Sciatic nerve (tissue), 2 donors: ENCODE data around the gene SLC51B. TPM values are rescaled to one million over a fixed set of nuclear protein-coding genes. Genes with fewer than 3 reads are reported as not detected.
A peak's percentile ranks its signal among the peaks of the same experiment; 100 is the strongest.
"Not testable (repeated sequence)": the region's sequence is repeated elsewhere in the genome, so short reads cannot be mapped to it uniquely, and the experiment has no call there.

Experiments used
- ATAC-seq: fragments of 200-7000 bp; cut with Tn5 transposase; one replicate; pipeline ENCODE4 v1.9.1; 2020; ENCODE audit warnings: mild to moderate bottlenecking, moderate library complexity
- DNase-seq: peaks from one replicate; pipeline ENCODE4 v3.0.0-alpha.2; 2020; ENCODE audit warnings: low spot score
- intact Hi-C: fragments of 100-400 bp; cut with DNase I; formaldehyde crosslinking; loops from one replicate; pipeline ENCODE4 v1.14.2; 2022
- total RNA-seq: library from RNA; stranded (reverse); fragmentation: NEBNext Ultra II Directional; extraction: Animal tissue kit (Norgen Biotek cat#: 25700); gene quantifications from one replicate; pipeline ENCODE4 v1.2.1, GENCODE V29; 2021
- donor health status: DM: no; HTN: no; CAD: no.
- donor health status: DM: no; HTN: no; CAD: no.

SLC51B gene
- total RNA-seq, 1 donor from 2014 or later: 0.53 TPM

DNA sequence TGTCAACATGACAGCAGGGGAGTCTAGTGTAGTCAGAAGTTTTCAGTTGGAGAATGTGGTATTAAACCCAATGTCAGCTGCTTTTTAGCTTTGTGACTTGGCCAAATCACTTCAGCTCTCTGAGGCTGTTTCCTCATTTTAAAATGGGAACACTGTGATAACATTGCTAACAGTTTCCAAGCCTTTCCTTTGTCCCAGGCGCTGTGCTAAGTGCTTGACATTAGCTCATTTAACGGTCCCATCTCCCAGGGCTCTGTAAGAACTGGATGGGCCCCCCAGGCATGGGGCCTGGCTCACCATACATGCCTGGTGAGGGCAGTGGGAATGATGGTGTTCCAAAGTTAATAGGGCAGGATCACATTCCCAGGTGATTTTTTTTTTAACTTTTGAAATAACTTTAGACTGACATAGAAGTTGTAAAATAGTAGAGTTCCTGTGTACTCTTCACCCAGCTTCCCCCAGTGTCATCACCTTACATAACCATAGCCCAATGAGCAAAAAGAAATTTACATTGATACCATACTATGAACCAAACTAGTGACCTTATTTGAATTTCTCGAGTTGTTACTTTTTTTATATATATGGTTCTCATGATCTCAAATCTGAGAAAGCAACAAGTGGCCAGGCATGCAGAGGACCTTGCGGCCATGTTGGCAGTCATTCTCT lies 14.9 kb downstream of the SLC51B start:
- no peak for ATAC-seq
- no peak for DNase-seq
- intact Hi-C loops: no loop called here

DNA sequence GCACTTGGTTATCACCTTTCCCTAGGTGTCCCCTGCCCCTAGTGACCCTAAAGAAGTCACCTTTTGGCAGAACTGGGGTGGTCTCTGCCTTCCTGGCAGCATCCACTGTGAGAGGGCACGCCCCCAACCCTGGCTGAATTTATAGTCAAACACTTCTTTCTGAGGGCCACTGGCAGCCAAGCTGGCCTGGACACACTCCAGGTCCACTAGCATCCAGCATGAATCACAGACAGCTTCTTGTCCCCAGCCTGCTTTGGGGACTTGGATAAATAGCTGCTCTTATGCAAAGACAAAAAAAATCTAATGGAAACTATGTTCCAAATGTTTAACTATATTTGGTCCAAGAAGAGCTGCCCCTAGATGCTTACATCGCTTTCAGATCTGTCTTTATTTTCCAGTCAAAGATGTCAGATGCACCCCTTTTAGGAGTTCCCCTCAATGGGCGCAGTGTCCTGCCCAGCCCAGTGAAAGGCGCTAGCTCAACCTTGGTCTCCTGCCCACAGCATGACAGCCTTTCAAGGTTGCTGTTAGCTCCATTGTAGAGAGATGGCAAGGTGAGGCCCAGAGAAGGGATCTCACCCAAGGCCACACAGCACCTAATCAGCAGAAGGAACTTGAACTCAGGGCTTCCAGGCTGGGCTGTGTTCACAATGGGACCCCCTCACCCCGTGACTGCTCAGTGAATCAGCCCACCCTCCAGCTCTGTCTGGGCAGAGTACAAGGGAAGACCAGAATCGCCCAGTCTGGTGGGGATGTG lies 15.6 kb downstream of the SLC51B start:
- intact Hi-C loops: no loop called here
- DNase-seq (no peak), ATAC-seq (peak; percentile 3)

DNA sequence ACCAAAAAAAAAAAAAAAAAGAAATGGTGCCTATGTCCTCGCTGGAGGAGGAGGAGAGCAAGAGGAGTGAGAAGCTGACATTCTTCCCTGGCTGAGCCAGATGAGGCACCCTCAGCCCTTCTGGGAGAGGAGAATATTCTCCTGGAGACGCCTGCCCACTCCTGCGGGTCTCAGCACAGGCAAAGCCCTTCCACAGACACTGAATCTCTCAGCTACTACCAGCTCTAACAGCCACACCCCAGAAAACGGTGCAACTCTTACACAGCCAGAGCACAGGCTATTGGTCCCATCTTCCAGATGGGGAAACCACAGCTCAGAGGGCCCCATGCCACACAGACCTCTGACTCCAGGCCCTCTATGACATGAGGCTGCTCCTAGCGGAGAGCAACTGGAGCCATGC lies 16.9 kb downstream of the SLC51B start:
- intact Hi-C loops: no loop called here
- ATAC-seq (no peak), DNase-seq (no peak)

DNA sequence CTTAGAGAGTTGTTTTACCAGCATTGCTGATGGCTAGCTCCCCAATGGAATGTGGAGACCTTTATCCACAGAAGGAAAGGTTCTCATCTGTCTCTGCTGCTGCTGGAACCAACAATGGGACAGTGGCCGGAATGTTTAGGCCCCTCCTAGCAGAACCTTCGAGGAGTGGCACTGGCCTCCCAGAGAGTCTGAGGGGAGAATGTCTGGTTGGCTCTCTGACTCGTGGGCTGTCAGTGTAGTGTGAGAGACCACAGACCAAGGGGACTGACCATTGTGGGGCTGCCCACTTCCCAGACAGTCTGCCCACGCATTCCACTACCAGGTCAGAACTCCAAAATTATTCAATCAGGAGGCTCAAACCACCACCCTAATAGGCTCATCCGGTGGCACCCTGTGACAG lies 17.5 kb downstream of the SLC51B start:
- DNase-seq (no peak), ATAC-seq (no peak)
- intact Hi-C loops: no loop called here

DNA sequence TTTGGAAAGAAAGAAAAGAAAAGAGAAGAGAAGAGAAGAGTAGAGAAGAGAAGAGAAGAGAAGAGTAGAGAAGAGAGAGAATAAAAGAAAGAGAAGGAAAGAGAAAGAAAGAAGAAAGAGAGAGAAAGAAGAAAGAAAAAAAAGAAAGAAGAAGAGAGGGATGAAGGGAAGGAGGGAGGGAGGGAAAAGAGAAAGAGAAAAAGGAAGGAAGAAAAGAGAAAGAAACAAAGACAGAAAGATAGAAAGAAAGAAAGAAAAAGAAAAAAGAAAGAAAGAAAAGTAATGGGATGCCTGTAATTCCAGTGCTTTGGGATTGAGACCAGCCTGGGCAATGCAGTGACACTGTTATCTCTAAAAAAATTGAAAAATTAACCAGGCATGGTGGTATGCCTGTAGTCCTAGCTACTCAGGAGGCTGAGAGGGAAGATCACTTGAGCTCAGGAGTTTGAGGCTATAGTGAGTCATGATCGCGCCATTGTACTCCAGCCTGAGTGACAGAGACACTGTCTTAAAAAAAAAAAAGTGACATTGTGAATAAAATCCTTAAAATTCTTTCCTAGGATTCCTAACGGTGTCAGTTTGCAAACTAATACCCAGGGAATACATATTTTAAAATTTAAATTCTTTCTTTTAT lies 20.9 kb downstream of the SLC51B start:
- DNase-seq (no peak), ATAC-seq (no peak)
- intact Hi-C loops: no loop called here

DNA sequence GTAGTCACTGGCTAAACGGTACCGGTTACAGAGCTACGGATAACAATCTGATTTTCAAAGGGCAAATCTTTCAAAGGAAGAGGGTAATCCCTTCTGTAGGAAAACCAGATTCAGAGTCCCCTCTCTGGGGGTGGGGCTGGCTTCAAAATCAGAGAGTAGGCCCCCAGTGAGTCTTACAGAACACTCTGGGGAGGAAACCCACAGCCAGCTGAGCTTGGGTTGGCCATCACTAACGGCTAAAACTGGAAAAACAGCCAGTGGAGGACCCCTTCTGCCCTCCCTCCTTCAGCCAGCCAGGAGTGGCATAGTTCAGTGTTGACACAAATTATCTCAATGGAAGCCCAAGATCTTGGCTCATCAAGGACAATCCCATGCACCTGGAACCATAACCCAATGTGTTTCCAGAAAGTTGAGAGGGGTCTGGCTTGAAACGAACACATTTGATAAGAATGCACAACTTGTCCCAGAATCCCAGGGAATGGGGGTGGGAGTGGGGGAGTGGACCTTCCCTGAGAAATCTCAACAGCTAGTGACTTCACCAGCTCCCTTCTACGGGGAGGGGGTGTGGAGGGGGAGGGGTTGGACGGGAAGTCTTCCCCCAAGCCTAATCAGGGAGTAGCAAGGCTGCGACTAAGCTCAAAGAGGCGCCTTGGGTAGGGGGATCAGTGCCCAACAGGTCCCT lies 21.6 kb downstream of the SLC51B start:
- intact Hi-C loops: no loop called here
- DNase-seq (no peak), ATAC-seq (peak; percentile 40)

DNA sequence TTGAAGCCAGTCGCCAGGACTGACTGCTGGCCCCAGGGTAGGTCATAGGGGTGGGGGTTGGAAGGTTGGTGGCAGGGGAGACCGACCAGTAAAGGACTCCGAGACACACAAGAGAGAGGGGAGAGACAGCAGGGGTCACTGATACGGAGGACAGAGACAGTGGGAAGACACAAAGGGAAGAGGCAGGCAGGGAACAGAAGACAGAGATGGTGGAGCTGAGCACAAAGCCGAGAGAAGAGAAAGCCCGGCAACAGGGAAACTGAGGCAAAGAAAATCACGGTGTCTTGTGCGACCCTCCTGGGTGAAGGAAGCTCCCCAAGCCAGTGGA lies 22.1 kb downstream of the SLC51B start:
- intact Hi-C loops: no loop called here
- ATAC-seq (no peak), DNase-seq (no peak)

DNA sequence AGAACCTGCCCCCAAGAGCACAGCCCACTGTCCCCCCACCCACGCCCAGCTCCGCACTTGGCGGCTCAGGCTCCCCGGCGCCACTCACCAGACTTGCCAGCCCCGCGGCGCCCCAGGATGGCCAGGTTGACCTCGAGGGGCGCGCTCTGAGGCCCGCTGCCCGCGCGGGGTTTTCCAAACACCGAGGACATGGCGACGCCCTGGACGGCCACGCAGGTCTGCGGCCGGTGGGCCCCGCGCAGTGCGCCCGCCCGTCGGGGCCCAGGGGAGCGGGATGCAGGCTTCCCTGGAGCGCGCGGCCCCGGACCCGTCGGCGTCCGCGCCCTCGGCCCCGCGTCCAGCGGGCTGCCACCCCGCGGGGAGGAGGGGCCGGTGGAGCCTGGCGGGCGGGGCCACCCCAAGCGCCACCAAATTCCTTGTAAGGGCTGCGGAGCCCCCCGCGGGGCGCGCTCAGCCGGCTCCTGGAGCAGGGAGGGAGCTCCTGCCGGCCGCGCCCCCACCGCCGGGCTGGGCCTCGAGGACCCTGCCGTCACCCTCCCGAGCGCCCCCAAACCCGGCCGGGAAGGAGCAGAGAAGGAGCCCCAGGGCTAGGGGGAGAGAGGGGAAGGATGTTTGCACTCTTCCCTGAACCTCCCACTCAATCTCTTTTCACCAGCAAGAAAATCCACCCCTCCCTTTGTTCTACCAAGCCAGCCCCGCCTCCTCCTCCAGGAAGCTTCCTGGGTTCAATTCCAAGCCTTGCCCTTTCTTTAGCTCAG lies 22.6 kb downstream of the SLC51B start, which contains the start of gene RASL12:
Gene RASL12, minus strand, starts transcription at position 347 of the 758 bp plus-strand sequence. Its CDS starts 156 bp downstream, at position 191.
- DNase-seq: no peak
- ATAC-seq: peak; percentile 14
- intact Hi-C loops: no loop called here

DNA sequence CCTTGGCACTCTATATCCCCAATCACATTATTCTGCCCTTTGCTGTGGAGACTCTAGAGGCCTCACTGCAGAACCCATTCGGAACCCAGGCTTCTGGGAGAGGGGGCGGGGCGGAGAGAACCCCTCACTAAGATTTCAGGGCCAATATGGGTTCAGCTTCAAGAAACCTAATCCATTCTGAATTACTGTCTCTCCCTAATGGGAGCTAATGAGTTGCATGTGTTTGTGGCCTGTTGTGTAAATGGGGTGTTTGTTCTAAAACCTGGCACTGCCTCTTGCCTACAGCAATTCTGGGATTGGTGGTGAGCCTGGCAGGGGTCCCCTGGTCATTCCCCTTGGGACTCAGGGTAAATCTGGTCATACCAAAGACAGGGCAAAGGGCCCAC lies 23.2 kb downstream of the SLC51B start:
- DNase-seq (no peak), ATAC-seq (peak; percentile 65)
- intact Hi-C loops: no loop called here

DNA sequence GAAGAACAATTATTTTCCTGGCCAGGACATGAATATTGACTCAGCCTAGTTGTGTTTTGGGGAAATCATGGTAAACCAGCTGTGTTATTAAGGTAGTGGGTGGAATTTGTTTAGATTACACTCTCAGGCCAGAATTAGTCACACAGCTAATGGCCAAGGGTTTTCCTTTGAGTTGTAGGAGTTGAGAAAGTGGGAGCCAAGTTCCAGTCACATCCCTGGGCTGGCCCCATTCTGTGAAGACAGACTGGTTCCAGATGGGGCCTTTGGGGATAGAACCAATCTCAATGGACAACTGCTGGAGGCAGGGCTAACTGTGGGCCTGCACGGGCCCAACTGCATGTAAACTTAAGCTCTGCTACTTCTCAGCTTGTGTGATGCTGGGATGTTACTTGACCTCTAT lies 24.0 kb downstream of the SLC51B start:
- DNase-seq (no peak), ATAC-seq (peak; percentile 8)
- intact Hi-C loops: no loop called here

DNA sequence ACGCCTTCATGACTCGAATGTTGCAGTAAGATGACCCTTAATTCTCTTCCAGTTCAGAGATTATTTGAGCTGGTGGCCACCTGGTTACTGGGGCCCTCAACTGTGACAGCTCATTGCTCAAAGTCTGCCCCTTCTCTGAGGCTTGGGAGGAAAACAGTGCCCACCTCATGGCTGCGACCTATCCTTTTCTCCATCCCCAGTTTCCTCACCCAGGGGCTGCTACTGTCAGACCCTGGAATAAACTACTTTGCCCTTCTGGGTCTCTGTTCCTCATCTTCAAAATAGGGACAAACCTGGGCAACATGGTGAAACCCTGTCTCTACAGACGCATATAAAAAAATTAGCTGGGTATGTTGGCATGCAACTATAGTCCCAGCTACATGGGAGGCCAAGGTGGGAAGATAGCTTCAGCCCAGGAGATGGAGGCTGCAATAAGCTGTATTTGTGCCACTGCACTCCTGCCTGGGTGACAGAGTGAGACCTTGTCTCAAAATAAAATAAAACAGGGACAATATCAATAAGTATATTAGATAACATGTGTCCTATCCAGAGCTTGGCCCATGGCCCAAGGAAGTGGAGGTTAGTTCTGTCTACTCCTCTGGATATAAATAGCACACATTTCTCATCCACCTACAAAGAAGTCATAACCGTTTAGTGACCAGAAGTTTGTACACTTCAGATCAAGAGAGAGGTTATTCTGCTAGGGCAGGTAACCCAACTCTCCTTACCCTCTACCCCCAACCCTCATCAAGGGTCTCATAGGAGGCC lies 24.8 kb downstream of the SLC51B start:
- ATAC-seq (no peak), DNase-seq (no peak)
- intact Hi-C loops: no loop called here

DNA sequence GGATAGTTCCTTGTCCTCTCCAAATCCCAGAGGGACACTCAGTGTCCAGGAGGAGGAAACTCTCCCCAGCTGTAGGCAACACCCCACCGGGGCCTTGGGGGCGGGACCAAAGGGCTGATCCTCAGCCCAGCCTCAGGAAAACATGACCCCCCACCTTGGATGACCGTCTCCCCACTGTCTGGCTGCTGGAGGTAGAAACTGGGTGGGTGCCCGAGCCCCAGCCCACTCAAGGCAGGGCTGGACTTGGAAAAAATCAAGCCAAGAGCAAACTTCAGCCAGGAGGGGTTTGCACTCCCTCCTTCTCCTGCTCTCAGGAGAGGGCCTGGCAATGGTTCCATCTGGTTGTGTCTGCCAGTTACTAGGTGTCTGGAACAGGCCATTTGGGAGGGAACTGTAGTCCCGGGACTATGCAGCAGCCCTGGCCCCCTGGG lies 26.2 kb downstream of the SLC51B start:
- intact Hi-C loops: no loop called here
- peak; percentile 41 for ATAC-seq
- DNase-seq: no peak

DNA sequence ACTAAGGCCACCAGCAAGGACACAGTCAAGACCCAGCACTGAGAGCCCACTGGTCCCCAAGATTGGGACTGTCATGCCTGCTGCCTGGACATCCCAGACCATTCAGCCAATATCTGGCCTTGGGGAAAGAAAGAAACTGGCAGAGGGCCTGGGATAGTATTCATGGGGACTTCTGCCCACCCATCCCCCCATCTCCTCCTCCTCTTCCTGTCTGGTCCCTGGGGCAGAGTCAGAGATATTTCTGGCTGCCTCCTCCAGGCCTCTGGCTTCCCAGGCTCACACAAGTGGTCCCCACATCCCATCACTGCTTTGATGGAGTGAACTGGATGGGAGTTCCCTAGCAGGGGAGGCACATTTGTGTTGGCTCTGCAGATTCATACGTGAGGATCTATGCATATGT lies 26.8 kb downstream of the SLC51B start:
- intact Hi-C loops: no loop called here
- DNase-seq (no peak), ATAC-seq (peak; percentile 31)

DNA sequence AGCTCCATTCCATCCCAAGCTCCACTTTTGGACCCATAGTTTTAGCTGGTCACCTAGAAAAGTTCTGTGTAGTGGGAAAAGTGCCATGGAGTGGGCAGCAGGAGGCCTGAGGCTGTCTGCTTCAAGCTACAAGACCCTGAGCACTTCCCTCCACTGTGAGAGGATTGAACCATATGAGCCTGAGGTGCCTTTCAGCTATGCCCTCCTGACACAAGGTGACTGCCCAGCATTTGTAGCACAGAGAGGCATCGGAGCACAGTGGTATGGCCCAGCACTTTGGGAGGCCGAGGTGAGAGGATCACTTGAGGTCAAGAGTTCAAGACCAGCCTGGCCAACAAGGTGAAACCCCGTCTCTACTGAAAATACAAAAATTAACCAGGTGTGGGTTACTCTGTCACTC lies 27.4 kb downstream of the SLC51B start:
- no peak for DNase-seq
- intact Hi-C loops: no loop called here
- no peak for ATAC-seq

DNA sequence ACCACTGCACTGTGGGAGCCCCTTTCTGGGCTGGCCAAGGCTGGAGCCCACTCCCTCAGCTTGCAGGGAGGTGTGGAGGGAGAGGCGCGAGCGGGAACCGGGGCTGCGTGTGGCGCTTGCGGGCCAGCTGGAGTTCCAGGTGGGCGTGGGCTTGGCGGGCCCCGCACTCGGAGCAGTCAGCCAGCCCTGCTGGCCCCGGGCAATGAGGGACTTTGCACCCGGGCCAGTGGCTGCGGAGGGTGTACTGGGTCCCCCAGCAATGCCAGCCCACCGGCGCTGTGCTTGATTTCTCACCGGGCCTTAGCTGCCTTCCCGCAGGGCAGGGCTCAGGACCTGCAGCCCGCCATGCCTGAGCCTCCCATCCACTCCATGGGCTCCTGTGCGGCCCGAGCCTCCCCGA lies 29.8 kb downstream of the SLC51B start:
- ATAC-seq, DNase-seq, intact Hi-C loops: not testable (repeated sequence)

DNA sequence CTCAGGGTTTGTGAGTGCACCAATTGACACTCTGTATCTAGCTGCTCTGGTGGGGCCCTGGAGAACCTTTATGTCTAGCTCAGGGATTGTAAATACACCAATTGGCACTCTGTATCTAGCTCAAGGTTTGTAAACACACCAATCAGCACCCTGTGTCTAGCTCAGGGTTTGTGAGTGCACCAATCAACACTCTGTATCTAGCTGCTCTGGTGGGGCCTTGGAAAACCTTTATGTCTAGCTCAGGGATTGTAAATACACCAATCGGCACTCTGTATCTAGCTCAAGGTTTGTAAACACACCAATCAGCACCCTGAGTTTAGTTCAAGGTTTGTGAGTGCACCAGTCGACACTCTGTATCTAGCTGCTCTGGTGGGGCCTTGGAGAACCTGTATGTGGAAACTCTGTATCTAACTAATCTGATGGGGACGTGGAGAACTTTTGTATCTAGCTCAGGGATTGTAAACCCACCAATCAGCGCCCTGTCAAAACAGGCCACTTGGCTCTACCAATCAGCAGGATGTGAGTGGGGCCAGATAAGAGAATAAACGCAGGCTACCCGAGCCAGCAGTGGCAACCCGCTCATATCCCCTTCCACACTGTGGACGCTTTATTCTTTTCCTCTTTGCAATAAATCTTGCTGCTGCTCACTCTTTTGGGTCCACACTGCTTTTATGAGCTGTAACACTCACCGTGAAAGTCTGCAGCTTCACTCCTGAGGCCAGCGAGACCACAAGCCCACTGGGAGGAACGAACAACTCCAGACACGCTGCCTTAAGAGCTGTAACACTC lies 30.6 kb downstream of the SLC51B start:
- intact Hi-C loops, DNase-seq, ATAC-seq: not testable (repeated sequence)

DNA sequence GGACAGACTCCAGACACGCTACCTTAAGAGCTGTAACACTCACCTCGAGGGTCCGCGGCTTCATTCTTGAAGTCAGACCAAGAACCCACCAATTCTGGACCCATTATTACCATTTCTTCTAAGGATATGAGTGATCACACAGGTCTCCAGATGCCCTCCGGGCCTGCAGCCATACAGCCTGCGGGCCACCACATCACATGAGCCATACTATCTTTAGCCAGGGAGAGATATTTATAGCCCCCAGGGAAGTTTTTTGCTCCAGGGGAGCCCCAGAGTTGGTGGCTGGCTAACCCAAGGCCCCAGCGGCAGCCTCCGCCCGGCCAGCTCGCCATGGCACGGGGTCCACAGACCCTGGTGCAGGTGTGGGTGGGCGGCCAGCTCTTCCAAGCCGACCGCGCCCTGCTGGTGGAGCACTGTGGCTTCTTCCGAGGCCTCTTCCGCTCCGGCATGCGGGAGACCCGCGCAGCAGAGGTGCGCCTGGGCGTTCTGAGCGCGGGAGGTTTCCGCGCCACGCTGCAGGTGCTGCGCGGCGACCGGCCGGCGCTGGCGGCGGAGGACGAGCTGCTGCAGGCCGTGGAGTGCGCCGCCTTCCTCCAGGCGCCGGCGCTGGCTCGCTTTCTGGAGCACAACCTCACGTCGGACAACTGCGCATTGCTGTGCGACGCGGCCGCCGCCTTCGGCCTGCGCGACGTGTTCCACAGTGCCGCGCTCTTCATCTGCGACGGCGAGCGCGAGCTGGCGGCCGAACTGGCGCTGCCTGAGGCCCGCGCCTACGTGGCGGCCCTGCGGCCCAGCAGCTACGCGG lies 31.5 kb downstream of the SLC51B start, which contains the start of gene KBTBD13:
Gene KBTBD13, plus strand, starts transcription at position 261 of the 805 bp plus-strand sequence. Its CDS starts 70 bp downstream, at position 331.
- DNase-seq: no peak
- no peak for ATAC-seq
- intact Hi-C loops: no loop called here
